ENCODE measurements around the gene TTC3.

DNA sequence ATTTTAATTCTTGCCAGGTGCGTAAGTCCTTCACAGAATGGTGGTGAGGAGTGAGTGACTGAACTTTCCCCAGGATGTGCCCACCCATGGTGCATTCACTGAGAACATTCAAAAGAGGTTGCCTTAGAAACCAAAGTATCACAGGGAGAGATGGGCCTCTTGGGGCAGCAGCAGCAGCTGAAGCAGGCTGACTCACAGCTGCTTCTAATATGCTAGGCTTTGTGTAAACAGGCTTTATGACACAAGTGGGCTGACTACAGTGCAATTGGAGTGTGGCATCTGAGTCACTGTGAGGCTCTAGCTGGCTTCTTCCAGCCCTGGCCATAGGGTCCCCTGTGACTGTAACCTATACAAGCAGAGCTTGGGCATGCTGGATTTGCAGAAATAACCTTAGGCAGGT, 12.8 kb upstream of the TTC3 start:
- TF ChIP-seq POLR2A (IDR thresholded peaks at IDR 0.05; ENCODE audit: low read depth, low read length) (no peak), POLR2AphosphoS5 (IDR thresholded peaks at IDR 0.05; ENCODE audit: low read depth, low read length) (no peak), TAF1 (IDR thresholded peaks at IDR 0.05; ENCODE audit: borderline replicate concordance, low read depth, low read length) (no peak)
